Transverse colon (tissue), 4 donors: ENCODE data around the gene FBH1. TPM values are rescaled to one million over a fixed set of nuclear protein-coding genes. Genes with fewer than 3 reads are reported as not detected.
"Not testable (repeated sequence)": the region's sequence is repeated elsewhere in the genome, so short reads cannot be mapped to it uniquely, and the experiment has no call there.

Experiments used
- DNase-seq: peaks from one replicate; pipeline ENCODE4 v3.0.0-alpha.2; 2019
- H3K27ac ChIP-seq, 4 donors: fragments of 200-600 bp; sonication (generic); 2 replicates each; pipeline ENCODE4 v1.5.1; 2016 to 2018; ENCODE audit warnings: inconsistent platforms in 4 of 4
- H3K27me3 ChIP-seq: fragments of 200-600 bp; sonication (generic); 2 replicates; pipeline ENCODE4 v1.5.1; 2017; ENCODE audit warnings: inconsistent platforms
- H3K36me3 ChIP-seq, 4 donors: fragments of 200-600 bp; sonication (generic); 2 replicates each; pipeline ENCODE4 v1.5.1; 2017 to 2019; ENCODE audit warnings: inconsistent platforms in 4 of 4
- H3K4me1 ChIP-seq, 4 donors: fragments of 200-600 bp; sonication (generic); 2 replicates each; pipeline ENCODE4 v1.5.1; 2017 to 2020; ENCODE audit warnings: inconsistent platforms in 4 of 4
- H3K4me3 ChIP-seq, 4 donors: fragments of 200-600 bp; sonication (generic); 1 replicate in 1 of 4; 2 replicates in 3 of 4; pipeline versions ENCODE4 v1.5.1 to v1.6.1; 2017 to 2019; ENCODE audit warnings: inconsistent platforms in 4 of 4
- H3K9me3 ChIP-seq, 2 donors: fragments of 200-600 bp; sonication (generic); 2 replicates each; pipeline ENCODE4 v1.5.1; 2017 to 2019; ENCODE audit warnings: inconsistent platforms in 2 of 2
- EP300 ChIP-seq: sonication (generic); formaldehyde crosslinking; IDR thresholded peaks from one replicate; pipeline ENCODE4 v1.6.1; 2017; ENCODE audit warnings: antibody characterized with exemption, low read depth
- POLR2A ChIP-seq: fragments of 450-650 bp; IDR thresholded peaks from one replicate; pipeline ENCODE4 v1.6.1; 2016; ENCODE audit warnings: antibody characterized with exemption, mild to moderate bottlenecking, moderate library complexity
- POLR2AphosphoS5 ChIP-seq, 3 donors: sonication (generic); formaldehyde crosslinking; IDR thresholded peaks; one replicate each; pipeline ENCODE4 v1.6.1; 2016; ENCODE audit warnings: antibody characterized with exemption in 3 of 3
- WGBS, 2 donors: methylation state at CpG; one replicate each; pipeline ENCODE4 v1.1.5; 2018; ENCODE audit warnings: low coverage in 1 of 2; 5-methylcytosine and 5-hydroxymethylcytosine counted together
- in situ Hi-C, 4 donors: fragments of 200-750 bp; cut with MboI; loops; one replicate each; pipeline versions ENCODE4 v1.15.0 to v1.15.1; 2017; ENCODE audit warnings: low sequenced_read_pairs in 3 of 4, low pct_ligation_motif_present in 1 of 4, low pct_unique_long_range_greater_than_20kb in 1 of 4
- intact Hi-C: fragments of 100-400 bp; cut with DNase I; formaldehyde crosslinking; loops from one replicate; pipeline ENCODE4 v1.15.1; 2023; ENCODE audit warnings: low total_unique reads
- total RNA-seq, 4 donors: library from RNA; depleted of rRNA; stranded (reverse); fragments of >200 nt; gene quantifications; one replicate each; pipeline ENCODE4 v1.1.0, GENCODE V29; 2016
- TF ChIP-seq, protein P1 (sequence below), 5 experiments: fragments of 200-600 bp in 3 of 5; fragments of 450-650 bp in 2 of 5; sonication (generic) in 3 of 5; IDR thresholded peaks; 1 replicate in 2 of 5; 2 replicates in 3 of 5; pipeline ENCODE4 v1.5.1; 2016 to 2017; ENCODE audit warnings: antibody characterized with exemption in 5 of 5, inconsistent platforms in 3 of 5, mild to moderate bottlenecking in 2 of 5, moderate library complexity in 1 of 5

FBH1 gene
- total RNA-seq, 4 donors from 2014 or later: 101 to 143 (median 120) TPM

DNA sequence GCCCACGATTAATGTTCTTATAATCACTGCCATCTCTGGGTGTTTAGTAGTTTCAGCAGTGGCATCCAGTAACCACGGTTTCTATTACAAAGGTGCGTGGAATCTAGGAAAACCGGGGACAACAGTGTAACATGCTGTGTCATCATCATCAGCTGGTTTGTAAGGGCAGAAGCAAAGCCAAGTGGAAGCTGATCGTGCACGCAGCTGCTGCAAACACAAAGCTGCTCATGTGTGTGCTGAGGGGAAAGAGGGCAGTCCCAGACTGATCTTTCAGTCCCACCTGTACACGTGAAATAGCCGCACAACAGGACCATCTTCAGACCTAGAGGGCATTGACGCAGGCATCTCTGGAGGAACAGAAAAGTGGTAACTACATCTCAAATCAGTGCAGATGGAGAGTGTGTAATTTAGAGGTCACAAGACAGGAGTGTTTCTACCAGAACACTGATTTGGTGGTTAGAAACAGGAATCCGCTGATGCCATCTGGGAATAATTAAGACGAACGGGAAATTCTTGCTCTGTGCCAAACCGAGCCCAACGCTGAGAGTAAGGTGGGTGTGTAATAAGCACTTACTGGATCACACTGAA is 13.8 kb upstream of the FBH1 start:
- Histone ChIP-seq H3K4me3 (no peak overlapping the region), H3K4me1 (peaks cover 0 to 6% (median 0%) of the 10 kb centered on the region in 4 donors), H3K27ac (no peak overlapping the region), H3K9me3 (no peaks in the 10 kb centered on the region), H3K27me3 (no peaks in the 10 kb centered on the region), H3K36me3 (peaks cover 0 to 14% (median 6%) of the 10 kb centered on the region in 4 donors)
- DNase-seq: no peak
- 63 to 77% methylated on average over 5 to 14 of the region's 14 CpGs for WGBS, 2 donors
- in situ Hi-C loops: loop anchor here in 2 of 4 donors (10.0 kb wide), 2 partner anchors 61 to 71 kb away; partner anchors contain the start of gene GDI2 (in 1 of the 2)
- intact Hi-C loops: loop anchor here (10.0 kb wide), 1 partner anchor 431 kb away; no protein-coding TSS in a partner anchor
- no peak for TF ChIP-seq EP300
- TF ChIP-seq POLR2AphosphoS5 (IDR thresholded peaks at IDR 0.05): no peak
- no peak for TF ChIP-seq POLR2A
- TF ChIP-seq, protein P1, sequence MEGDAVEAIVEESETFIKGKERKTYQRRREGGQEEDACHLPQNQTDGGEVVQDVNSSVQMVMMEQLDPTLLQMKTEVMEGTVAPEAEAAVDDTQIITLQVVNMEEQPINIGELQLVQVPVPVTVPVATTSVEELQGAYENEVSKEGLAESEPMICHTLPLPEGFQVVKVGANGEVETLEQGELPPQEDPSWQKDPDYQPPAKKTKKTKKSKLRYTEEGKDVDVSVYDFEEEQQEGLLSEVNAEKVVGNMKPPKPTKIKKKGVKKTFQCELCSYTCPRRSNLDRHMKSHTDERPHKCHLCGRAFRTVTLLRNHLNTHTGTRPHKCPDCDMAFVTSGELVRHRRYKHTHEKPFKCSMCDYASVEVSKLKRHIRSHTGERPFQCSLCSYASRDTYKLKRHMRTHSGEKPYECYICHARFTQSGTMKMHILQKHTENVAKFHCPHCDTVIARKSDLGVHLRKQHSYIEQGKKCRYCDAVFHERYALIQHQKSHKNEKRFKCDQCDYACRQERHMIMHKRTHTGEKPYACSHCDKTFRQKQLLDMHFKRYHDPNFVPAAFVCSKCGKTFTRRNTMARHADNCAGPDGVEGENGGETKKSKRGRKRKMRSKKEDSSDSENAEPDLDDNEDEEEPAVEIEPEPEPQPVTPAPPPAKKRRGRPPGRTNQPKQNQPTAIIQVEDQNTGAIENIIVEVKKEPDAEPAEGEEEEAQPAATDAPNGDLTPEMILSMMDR (IDR thresholded peaks at IDR 0.05): no peak

GRCh38 chr10:5877041-5877440 is 13.0 kb upstream of the FBH1 start:
- not testable (repeated sequence) for H3K4me1 ChIP-seq, H3K9me3 ChIP-seq, H3K27me3 ChIP-seq, H3K4me3 ChIP-seq, DNase-seq, H3K27ac ChIP-seq
- intact Hi-C loops (loop anchor here (10.0 kb wide), 1 partner anchor 432 kb away; no protein-coding TSS in a partner anchor), in situ Hi-C loops (loop anchor here in 2 of 4 donors (10.0 kb wide), 2 partner anchors 62 to 72 kb away; partner anchors contain the start of gene GDI2 (in 1 of the 2))
- peaks cover 0 to 15% (median 7%) of the 10 kb centered on the region in 4 donors for H3K36me3 ChIP-seq
- 89 to 95% methylated on average over 6 to 7 of the region's 7 CpGs for WGBS, 2 donors

DNA sequence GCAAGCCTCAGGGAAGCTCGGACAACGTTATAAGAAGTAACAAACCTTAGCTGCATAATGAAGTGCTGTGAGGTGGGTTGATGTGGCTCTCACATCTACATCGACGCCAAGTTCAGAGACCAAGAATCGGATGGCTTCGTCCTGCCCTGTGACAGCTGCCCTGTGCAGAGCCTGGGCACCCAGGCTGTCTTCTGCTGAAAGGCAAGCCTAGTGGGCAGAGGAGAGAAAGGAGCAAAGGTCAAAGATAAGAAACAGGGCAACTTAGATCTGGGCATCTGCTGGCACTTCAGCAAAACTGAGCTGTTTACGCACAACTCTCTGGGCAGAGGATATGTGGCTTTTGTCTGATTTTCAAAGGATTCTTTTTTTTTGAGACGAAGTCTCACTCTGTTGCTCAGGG is 7.1 kb upstream of the FBH1 start:
- 76 to 86% methylated on average over 1 to 8 of the region's 8 CpGs for WGBS, 2 donors
- intact Hi-C loops: no loop called here

GRCh38 chr10:5885619-5886018 is 4.4 kb upstream of the FBH1 start:
- DNase-seq: no peak
- intact Hi-C loops: no loop called here
- H3K36me3 ChIP-seq: peaks cover 0 to 16% (median 5%) of the 10 kb centered on the region in 4 donors

More for the DNA sequence above, 7.1 kb upstream of the FBH1 start:
- TF ChIP-seq EP300 (no peak), POLR2AphosphoS5 (IDR thresholded peaks at IDR 0.05) (no peak), POLR2A (no peak)
- TF ChIP-seq, protein P1 (IDR thresholded peaks at IDR 0.05): no peak
- H3K36me3 ChIP-seq: peaks cover 0 to 16% (median 5%) of the 10 kb centered on the region in 4 donors
- in situ Hi-C loops: no loop called here
- no peaks in the 10 kb centered on the region for H3K27me3 ChIP-seq
- H3K27ac ChIP-seq: no peak overlapping the region
- H3K4me3 ChIP-seq: no peak overlapping the region
- no peak for DNase-seq
- H3K9me3 ChIP-seq: no peaks in the 10 kb centered on the region
- peaks cover 4 to 15% (median 9%) of the 10 kb centered on the region in 4 donors for H3K4me1 ChIP-seq

More at GRCh38 chr10:5885619-5886018, 4.4 kb upstream of the FBH1 start:
- in situ Hi-C loops: no loop called here
- WGBS, 2 donors: 29 to 56% methylated on average over 1 to 5 of the region's 5 CpGs
- H3K9me3 ChIP-seq: no peaks in the 10 kb centered on the region
- TF ChIP-seq POLR2AphosphoS5 (IDR thresholded peaks at IDR 0.05) (no peak), POLR2A (no peak), EP300 (no peak)
- TF ChIP-seq, protein P1 (IDR thresholded peaks at IDR 0.05): no peak
- H3K4me3 ChIP-seq: no peak overlapping the region
- no peak overlapping the region for H3K27ac ChIP-seq
- no peaks in the 10 kb centered on the region for H3K27me3 ChIP-seq
- peaks cover 7 to 24% (median 19%) of the 10 kb centered on the region in 4 donors for H3K4me1 ChIP-seq
